Cardiac muscle cell (in vitro differentiated cells and primary cell): ENCODE data around the gene DERL2. TPM values are rescaled to one million over a fixed set of nuclear protein-coding genes. Genes with fewer than 3 reads are reported as not detected.

Source experiments
- DNase-seq, 2 donors: peaks; one replicate each; pipeline versions ENCODE4 v3.0.0 to v3.0.0-alpha.2; 2010 to 2017; ENCODE audit warnings: low read depth in 1 of 2, low spot score in 1 of 2
- H3K27ac ChIP-seq: fragments of 200-600 bp; sonication (generic); 2 replicates; pipeline ENCODE4 v1.5.1; 2016
- H3K27me3 ChIP-seq: fragments of 200-600 bp; sonication (generic); 2 replicates; pipeline ENCODE4 v1.6.0; 2016; ENCODE audit warnings: control low read depth
- H3K36me3 ChIP-seq: fragments of 200-600 bp; sonication (generic); 2 replicates; pipeline ENCODE4 v1.5.1; 2016; ENCODE audit warnings: control low read depth
- H3K4me1 ChIP-seq: fragments of 200-600 bp; sonication (generic); 2 replicates; pipeline ENCODE4 v1.8.1; 2017; ENCODE audit warnings: low read depth, mild to moderate bottlenecking, mixed run types
- H3K4me3 ChIP-seq: fragments of 200-600 bp; sonication (generic); 2 replicates; pipeline ENCODE4 v1.5.1; 2016; ENCODE audit warnings: mild to moderate bottlenecking
- H3K9me3 ChIP-seq: fragments of 200-600 bp; sonication (generic); 2 replicates; pipeline ENCODE4 v1.5.1; 2017; ENCODE audit warnings: low read depth, mild to moderate bottlenecking, control low read depth
- polyA plus RNA-seq: library from polyadenylated mRNA; unstranded; fragments of >200 nt; fragmentation: Nextera tagmentation; extraction: Ambion mirVana; gene quantifications from 2 replicates; pipeline ENCODE4 v1.2.1, GENCODE V29; 2016
- total RNA-seq: library from RNA; depleted of rRNA; stranded (reverse); fragments of >200 nt; gene quantifications from 2 replicates; pipeline ENCODE4 v1.2.3, GENCODE V29; 2016
- TF ChIP-seq, protein P1 (sequence below): IDR thresholded peaks from 2 replicates; pipeline ENCODE4 v1.5.1; 2012; ENCODE audit warnings: low read depth, mild to moderate bottlenecking, low read length

The DERL2 gene
- total and polyA plus RNA-seq, 2 experiments from 2014 or later: 30.4 to 73.5 TPM

GRCh38 chr17:5486206-5487124 is 487 bp upstream of the DERL2 start, which contains the start of gene MIS12:
Gene MIS12, plus strand, starts transcription at chr17:5486566. Its CDS starts 2,297 bp downstream, at chr17:5488863.
- peaks cover 8% of the 10 kb centered on the region for H3K4me1 ChIP-seq
- peaks cover 26% of the 10 kb centered on the region for H3K36me3 ChIP-seq
- H3K4me3 ChIP-seq: peak within 1 kb of the TSS; percentile 85
- peak within 1 kb of the TSS; percentile 100 for H3K27ac ChIP-seq
- peak; percentile 98 to 99 for DNase-seq
- no peaks in the 10 kb centered on the region for H3K27me3 ChIP-seq
- TF ChIP-seq, protein P1, sequence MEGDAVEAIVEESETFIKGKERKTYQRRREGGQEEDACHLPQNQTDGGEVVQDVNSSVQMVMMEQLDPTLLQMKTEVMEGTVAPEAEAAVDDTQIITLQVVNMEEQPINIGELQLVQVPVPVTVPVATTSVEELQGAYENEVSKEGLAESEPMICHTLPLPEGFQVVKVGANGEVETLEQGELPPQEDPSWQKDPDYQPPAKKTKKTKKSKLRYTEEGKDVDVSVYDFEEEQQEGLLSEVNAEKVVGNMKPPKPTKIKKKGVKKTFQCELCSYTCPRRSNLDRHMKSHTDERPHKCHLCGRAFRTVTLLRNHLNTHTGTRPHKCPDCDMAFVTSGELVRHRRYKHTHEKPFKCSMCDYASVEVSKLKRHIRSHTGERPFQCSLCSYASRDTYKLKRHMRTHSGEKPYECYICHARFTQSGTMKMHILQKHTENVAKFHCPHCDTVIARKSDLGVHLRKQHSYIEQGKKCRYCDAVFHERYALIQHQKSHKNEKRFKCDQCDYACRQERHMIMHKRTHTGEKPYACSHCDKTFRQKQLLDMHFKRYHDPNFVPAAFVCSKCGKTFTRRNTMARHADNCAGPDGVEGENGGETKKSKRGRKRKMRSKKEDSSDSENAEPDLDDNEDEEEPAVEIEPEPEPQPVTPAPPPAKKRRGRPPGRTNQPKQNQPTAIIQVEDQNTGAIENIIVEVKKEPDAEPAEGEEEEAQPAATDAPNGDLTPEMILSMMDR: no peak
- no peaks in the 10 kb centered on the region for H3K9me3 ChIP-seq

DNA sequence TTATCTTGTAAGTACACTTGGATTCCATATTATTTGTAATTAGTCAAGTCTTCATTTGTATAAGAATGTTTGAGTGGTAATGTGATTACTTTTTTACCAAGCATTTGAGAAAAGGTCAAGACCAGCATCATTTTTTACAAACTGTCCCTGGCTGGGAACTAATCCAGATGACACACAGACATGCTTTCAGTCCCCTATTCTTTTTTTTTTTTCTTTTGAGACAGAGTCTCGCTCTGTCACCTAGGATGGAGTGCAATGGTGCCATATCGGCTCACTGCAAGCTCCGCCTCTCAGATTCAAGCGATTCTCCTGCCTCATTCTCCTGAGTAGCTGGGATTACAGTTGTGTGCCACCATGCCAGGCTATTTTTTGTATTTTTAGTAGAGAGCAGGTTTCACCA is 4.5 kb downstream of the DERL2 start:
- Histone ChIP-seq H3K36me3 (peaks cover 46% of the 10 kb centered on the region), H3K27me3 (no peaks in the 10 kb centered on the region), H3K27ac (no peak overlapping the region), H3K4me1 (no peaks in the 10 kb centered on the region), H3K9me3 (no peaks in the 10 kb centered on the region), H3K4me3 (no peak overlapping the region)
- DNase-seq: no peak
- TF ChIP-seq, protein P1: no peak

GRCh38 chr17:5480962-5481361 is 5.0 kb downstream of the DERL2 start:
- Histone ChIP-seq H3K27me3 (no peaks in the 10 kb centered on the region), H3K4me3 (no peak overlapping the region), H3K4me1 (no peaks in the 10 kb centered on the region), H3K27ac (no peak overlapping the region), H3K9me3 (no peaks in the 10 kb centered on the region), H3K36me3 (peaks cover 48% of the 10 kb centered on the region)
- no peak for DNase-seq
- TF ChIP-seq, protein P1: no peak

GRCh38 chr17:5478992-5479391 is 7.0 kb downstream of the DERL2 start:
- Histone ChIP-seq H3K36me3 (peaks cover 59% of the 10 kb centered on the region), H3K9me3 (no peaks in the 10 kb centered on the region), H3K27ac (no peak overlapping the region), H3K4me3 (no peak overlapping the region), H3K4me1 (no peaks in the 10 kb centered on the region), H3K27me3 (no peaks in the 10 kb centered on the region)
- DNase-seq: no peak
- TF ChIP-seq, protein P1: no peak

- DNase-seq: no peak
Measured at GRCh38 chr17:5473906-5474305, 12.1 kb downstream of the DERL2 start.

More at GRCh38 chr17:5473906-5474305, 12.1 kb downstream of the DERL2 start:
- Histone ChIP-seq H3K27ac (no peak overlapping the region), H3K4me1 (no peaks in the 10 kb centered on the region), H3K9me3 (no peaks in the 10 kb centered on the region), H3K36me3 (peaks cover 46% of the 10 kb centered on the region), H3K4me3 (no peak overlapping the region), H3K27me3 (no peaks in the 10 kb centered on the region)
- TF ChIP-seq, protein P1: no peak
